Ammon's horn (tissue), 1 donor: ENCODE results near the gene DNAJC5G.
"Not testable (repeated sequence)": the region's sequence is repeated elsewhere in the genome, so short reads cannot be mapped to it uniquely, and the experiment has no call there.

Source experiments
- DNase-seq: peaks from one replicate; pipeline ENCODE4 v3.0.0-alpha.2; 2016; ENCODE audit warnings: low spot score

Gene DNAJC5G

DNA sequence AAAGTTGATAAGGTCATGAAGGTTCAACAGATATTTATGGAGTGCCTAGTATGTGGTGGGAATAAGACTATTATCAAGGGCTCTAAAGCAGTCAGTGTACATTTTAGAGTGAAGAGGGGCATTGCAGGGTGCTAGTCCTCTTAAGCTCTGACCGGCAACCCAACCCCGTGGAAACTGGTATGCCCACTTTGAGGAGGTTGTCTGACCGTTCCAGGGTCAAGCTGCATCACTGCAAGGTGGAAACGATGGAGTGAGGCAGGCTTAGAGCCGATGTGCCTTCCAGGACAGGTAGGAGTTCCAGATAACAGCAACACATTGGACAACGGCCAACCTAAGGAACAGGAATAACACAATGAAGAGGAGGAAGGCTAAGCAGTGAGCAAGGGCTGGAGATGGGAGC is 34.4 kb downstream of the DNAJC5G start:
- DNase-seq, result no peak

DNA sequence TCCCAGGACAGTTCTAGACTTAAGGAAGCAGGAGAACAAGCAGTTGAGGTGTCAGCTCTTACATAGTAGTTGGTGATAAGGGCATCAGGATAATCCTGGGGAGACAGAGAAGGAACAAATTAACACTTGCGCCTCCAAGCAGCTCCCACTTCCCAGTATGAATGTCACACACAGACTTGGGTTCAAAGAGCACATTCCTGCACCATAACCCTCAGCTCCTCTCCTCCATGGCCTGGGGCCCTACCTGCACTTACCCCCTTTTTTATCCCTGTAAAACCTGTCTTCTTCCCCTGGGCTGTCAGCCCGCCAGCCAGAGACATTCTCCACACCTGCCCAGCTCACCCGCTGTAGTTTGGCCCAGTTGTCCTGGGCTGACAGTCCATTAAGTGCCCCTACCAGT is 36.9 kb downstream of the DNAJC5G start:
- DNase-seq, result no peak

DNA sequence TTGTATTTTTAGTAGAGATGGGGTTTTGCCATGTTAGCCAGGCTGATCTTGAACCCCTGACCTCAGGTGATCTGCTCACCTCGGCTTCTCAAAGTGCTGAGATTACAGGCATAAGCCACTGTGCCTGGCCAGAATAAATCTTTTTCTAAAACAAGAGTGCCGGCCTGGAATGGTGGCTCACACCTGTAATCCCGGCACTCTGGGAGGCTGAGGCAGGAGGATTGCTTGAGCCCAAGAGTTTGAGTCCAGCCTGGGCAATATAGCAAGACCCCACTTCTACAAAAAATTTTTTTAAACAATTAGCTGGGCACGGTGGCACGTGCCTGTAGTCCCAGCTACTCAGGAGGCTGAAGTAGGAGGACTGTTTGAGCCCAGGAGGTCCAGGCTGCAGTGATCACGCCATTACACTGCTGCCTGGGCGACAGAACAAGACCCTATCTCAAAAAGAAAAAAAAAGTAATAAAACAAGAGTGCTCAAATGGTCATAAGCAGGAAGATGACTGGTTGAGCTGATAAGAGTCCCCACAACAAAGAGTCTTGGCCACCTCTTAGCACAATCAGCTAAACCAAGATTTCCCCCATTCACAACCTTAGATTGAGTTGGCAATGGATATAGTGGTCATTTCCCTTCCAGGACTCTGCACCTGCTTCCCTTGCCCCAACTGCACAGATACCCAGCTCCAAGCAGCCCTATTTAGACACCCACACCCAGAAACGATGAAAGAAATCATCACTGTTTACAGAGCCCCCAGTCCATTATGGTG is 38.8 kb downstream of the DNAJC5G start:
- no peak for DNase-seq

DNA sequence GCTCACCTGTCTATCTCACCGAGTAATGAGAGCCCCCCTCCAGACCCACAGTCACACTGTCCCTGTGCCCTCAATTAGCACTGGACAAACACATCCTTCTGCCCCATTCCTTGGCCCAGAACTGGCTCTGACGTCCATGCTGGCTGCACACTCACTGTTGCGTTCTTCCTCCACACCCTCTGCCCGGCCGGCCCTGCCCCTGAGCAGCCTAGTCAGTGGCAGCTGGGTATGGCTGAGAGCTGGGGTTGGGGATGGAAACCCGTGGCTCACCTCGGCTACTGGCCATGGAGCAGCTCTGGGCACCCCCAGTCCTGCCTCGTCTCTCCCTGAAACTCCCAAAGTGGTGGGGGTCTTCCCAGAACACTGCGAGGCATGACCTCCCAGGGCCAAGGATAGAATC is 39.5 kb downstream of the DNAJC5G start:
- DNase-seq, result no peak

DNA sequence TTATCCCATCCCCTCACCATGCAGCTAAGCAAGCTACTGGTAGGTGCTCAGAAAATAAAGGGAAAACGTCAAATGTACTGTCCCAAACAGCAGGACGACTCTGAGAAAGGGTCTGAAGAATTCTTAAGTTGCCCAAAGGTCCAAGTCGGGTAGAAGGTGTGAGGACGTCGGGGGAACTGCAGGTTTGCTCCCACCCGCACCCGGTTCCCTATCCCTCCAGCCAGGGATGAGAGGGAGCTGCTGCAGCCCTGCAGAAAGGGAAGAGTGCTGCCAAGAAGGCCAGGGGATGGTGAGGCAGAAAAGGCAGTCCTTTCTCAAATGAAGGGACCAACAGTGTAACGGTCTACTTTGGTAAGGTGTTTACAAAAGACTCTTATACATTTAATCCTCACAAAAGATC is 39.9 kb downstream of the DNAJC5G start:
- no peak for DNase-seq

DNA sequence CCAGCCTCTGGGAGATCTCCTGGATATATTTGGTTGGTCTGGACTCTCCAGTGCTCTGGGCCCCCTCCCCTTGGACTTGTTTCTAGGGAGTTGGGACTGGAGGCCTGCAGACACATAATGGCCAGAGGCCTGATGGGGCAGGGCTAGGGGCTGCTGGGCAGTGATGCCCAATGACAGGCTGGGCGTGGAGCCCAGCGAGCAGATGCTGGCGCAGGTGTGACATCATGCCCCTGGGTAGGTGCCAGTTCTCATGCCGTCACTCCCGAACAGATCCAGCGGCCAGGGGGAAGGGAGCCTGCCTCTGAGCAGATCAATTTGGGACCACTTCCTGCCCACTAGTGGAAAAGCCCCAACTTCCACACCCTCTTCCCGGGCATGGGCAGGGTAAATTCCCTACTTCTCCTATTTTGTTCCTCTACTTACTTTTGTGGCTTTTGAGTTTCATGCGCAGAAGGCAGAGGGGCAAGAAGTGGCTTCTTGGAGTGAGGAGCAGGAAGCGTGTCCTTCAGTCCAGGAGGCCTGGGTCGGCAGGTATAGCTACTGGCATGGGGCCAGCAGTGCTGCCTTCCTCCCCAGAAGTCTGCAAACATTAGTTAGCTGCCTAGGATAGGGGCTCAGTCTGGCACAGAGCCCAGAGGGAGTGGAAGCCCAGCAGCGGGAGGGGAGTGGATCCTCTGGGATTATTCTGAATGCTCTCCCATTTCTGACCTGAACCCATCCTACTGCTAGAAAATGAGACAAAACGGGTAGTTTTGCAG is 41.6 kb downstream of the DNAJC5G start:
- peak; percentile 57 for DNase-seq

DNA sequence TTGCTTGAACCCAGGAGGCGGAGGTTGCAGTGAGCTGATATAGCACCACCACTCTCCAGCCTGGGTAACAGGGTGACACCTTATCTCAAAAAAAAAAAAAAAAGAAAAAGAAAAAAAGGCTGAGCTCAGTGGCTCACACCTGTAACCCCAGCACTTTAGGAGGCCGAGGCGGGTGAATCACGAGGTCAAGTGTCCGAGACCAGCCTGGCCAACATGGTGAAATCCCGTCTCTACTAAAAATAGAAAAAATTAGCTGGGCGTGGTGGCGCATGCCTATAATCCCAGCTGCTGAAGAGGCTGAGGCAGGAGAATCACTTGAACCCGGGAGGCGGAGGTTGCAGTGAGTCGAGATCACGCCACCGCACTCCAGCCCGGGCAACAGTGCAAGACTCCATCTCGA is 44.6 kb downstream of the DNAJC5G start:
- DNase-seq, result not testable (repeated sequence)

DNA sequence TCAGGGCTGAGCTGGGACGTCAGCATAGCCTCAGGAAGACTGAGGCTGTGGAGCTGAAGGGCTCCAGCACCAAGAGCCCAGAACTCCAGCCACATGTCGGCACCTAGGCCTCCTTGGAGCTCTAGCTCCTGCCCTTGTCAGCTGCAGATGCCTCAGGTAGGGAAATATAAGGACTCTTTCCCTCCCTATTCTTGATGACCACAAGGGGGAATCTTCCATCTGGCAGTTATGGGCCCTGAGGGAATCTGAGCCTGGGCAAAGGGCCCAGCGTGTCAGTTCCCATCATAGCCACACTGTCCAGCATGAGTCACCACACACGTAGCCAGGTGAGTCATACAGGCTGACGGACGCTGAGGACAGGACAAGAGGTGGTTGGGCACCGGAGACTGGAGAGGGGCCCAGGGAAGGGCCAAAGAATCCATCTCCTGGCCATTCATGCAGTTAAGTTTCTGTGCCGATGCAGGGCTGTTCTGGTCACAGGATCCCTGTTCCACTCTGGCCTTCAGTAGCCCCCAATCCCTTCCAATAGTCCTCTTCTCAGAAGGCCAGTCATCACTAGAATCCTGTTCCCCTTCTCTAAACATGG is 45.8 kb downstream of the DNAJC5G start:
- no peak for DNase-seq

DNA sequence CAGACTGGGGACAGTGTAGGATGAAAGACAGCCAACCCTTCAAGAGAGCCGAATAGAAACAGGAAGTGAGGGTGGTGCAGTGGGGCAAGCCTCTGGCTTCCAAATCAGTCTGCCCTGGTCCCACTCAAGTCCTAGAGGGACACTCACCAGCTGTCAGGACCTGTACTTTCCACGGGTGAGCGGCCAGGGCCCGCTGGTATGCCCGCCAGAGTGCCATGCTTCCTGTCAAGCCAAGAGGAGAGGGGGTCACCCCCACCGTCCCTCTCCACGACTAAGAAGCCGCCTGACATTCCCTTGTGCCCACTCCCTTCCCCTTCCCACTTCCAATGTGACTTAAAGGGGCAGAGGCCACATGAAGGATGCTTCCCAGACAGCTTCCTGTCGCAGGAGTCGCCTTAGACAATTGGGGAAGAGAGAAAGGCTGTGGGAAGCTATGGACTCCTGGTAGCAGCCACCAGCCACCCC is 47.1 kb downstream of the DNAJC5G start:
- no peak for DNase-seq

DNA sequence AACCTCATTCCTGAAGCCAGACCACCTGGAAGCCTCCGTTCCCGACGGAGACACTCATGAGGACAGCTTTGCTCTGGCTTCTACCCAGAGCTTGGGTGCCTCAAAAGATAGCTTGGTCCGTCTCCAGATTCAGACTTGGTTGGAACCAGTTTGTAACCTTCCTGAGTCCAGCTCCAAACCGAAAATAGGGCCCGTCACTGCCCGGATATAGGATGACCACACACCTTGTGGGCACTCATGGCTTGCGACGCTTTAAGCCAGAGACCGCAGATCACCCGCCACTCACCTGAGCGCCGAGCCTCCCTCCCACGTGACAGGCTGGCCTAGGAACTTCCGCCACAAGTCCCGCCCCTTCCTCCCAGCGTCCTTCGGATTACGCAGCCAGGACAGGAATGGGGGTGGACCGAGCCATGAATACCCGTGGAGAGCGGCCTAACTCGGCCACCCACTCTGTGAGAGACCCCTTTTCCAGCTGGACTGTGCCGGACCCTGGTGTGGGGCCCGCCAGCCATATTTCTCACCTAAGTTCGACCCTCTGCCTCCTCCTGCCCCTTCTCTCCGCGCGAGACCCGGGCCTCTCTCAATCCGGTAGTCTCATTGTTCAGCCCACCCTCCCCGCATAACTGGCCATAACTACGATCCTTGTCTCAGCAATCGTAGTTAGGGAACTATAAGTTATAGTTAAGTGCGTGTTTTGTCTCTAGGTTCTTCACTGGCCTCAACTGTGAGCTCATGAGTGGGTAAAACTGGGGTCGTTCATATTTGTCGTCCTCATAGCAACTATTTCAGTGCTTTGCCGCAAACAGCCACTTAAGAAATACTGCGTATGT is 47.7 kb downstream of the DNAJC5G start, which contains the start of gene MPV17:
Gene MPV17, minus strand, starts transcription at position 332 of the 830 bp plus-strand sequence. CDS start 580 bp downstream, outside the sequence.
- peak; percentile 96 for DNase-seq

DNA sequence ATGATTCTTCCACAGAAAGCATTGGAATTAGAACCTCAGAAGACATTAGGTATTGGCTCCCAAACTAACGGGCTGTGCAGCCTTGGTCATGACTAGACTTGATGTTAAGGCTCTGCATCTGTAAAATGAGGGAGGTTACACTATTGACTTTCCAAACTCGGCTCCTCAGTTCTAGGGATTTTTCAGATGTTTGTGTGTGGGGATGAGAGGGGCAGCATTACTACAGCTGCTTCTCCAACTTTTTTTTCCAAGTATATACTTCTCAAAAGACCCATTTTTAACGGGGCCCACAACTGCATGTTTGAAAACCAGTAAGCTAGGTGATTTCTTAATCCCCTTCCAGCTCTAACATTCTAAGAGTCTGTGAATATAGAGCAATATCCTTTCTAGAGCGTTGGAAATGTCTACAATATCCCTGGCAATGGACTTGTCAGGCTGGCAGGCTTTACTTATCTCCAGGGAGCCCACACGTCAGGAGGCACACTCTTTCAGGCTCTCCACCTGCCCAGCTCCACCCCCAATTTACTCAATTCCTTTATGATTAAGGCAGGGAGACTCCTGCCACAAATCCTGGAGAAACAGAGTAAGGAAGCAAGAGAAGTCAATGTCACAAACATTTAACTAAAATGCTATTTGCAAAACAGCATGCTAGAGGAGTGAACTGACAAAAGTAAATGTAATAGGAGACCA is 48.5 kb downstream of the DNAJC5G start:
- no peak for DNase-seq

DNA sequence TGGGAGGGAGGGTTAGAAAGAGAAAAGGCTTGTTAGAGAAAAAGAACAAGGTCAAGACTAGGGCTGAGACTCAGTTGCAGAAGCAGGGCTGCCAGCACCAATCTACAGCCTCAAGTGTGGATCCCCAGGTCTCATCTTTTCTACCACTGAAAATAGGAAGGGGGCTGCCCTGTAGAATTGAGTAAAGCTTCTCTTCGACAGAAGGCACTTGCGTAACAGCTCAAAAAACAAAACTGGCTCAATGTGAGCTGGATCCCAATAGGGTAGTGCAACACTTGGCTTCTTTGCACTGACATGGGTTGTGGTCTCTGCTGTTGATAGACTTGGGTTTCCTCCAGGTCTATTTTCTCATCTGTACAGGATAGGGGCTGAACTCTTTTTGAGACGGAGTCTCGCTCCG is 49.5 kb downstream of the DNAJC5G start:
- DNase-seq, result no peak
